IPS-NIHi11 (cell line): ENCODE results near the gene AP3D1.

ENCODE experiments used
- DNase-seq: peaks from one replicate; pipeline ENCODE4 v3.0.0; 2012; ENCODE audit warnings: mixed read lengths, low spot score

The AP3D1 gene

GRCh38 chr19:2084993-2085720, 66.2 kb downstream of the AP3D1 start:
- DNase-seq, result no peak

DNA sequence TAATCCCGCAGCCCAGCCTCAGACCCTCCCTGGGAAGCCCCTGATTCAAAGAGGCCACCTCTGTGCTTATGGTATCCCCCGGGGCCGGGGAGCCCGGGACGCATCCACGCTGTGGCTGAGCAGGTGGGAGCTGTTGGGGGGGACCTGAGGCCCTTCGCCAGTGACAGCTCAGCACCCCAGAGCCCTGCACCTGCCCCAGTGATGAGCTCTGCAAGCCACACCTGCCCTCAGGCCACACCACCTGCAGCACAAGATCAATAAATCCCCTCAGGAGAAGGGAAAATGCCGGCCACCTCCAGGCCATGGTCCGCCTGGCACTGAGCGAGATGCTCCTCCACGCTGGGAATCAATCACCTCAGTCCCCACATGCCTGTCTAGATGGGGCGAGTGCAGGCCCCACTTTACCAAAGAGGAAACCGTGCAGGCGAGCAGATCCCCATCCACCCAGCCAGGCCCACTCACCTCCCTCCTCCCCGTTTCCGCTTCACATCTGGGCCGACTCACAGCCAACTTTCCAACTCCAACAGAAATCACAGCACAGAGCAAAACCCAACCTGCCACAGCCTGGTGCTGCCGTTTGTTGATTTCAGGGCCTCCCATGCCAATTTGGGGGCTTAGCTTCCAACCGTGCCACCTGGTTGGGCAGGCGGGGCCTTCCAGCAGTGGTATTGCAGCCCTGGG, 68.1 kb downstream of the AP3D1 start:
- no peak for DNase-seq

DNA sequence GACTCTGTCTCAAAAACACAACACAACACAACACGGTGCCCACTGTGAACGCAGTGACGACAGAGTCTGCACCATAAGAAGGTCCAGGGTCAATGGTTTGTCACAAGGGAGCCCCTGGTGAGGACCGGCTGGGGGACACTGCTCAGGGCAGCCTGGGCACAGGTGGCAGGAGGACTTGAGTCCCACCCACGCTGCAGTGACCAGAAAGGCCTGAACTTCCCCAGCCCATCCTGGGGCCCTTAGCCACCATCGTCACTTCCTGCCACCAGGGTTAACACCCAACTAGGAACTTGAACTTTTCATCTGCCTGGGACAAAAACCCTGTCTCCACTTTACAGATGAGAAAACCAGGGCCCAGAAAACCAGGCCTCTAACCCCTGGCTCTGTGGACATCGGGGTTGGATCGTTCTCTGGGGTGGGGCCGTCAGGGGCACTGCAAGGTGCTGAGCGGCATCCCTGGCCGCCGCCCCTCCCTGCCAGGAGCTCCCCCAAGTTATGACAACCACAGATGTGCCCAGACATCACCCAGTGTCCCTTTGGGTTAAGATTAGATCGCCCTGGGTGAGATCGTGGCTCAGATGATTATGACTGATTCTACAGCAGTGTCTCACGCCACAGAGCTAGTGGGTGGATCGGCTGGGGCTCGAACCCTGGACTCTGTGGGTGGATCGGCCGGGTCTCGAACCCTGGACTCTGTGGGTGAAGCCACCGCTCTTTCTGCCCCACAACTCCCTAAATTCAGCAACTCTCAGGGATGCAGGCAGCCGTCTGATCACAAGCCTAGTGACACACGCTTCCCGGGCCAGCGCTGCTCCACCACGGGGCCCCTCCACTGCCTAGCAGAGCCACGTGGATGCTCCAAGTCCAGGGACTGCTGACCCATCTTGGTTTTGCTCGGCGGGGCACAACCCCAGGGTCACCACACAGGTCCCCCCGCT, 69.2 kb downstream of the AP3D1 start:
- DNase-seq, result no peak

- DNase-seq, result no peak
Observed at GRCh38 chr19:2080336-2080988, 70.9 kb downstream of the AP3D1 start.

- no peak for DNase-seq
Observed at GRCh38 chr19:2079865-2080301, 71.5 kb downstream of the AP3D1 start.

GRCh38 chr19:2079076-2079864, 72.1 kb downstream of the AP3D1 start:
- no peak for DNase-seq

DNA sequence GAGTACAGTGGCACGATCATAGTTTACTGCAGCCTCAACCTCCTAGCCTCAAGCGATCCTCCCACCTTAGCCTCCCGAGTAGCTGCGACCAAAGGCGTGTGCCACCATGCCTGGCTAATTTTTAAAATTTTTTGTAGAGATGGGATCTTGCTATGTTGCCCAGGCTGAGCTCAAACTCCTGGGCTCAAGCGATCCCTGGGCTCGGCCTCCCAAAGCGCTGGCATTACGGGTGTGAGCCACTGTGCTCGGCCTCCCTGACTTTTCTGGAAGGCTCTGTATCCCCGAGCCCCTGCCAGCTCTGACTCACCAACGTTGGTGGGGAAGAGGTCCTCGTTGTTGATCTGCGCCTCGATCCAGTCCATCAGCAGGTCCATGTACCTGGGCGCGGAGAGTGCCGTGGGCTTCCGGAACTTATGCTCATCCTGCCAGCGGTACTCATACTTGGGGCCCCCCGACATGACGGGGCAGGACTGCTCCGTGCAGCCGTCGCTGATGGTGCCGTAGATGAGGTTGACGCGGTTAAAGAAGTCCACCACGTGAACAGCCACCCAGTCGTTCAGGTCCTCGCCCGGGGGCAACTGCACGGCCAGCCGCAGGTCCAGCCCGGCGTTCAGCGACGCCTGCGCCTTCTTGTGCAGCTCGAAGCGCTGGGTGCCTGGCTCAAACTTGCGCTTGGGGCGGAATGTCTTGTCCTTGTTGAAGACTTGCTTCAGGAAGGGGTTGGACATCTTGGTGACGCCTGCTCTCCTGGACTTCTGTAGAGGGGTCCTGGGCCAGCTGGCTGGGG, 73.3 kb downstream of the AP3D1 start:
- no peak for DNase-seq

DNA sequence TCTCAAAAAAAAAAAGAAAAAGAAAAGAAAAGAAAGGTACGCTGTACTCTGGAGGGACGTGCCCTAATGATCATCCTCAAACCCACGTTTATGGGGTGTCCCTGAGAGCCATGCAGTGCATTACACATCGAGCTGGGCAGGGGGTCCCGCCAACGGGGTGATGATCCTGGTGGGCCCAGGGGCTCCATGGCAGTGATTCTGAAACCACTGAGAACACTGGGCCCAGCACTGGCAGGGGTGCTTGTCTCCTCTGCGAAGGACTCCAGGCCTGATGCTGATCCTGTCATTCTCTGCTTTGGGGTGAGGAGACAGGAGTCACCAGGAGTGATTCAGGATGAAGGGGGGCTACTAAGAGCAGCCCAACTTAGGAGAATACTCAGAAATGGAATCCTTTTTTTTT, 74.0 kb downstream of the AP3D1 start:
- DNase-seq, result no peak

- no peak for DNase-seq
Observed at GRCh38 chr19:2076526-2076944, 74.8 kb downstream of the AP3D1 start.

GRCh38 chr19:2072757-2073551, 78.4 kb downstream of the AP3D1 start:
- no peak for DNase-seq

GRCh38 chr19:2070986-2071673, 80.2 kb downstream of the AP3D1 start:
- DNase-seq, result no peak

DNA sequence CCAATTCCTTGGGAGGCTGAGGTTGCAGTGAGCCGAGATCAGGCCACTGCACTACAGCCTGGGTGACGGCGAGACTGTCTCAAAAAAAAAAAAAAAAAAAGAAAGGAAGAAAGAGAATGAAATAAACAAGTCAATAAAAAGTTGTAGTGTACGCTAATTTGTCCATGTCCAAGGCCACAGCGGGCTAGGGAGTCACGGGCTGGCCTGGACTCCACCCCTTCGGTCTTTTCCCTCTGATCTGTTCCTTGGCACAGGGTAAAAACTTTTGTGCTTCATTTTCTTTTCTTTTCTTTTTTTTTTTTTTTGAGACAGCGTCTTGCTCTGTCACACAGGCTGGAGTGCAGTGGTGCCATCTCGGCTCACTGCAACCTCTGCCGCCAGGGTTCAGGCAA, 80.9 kb downstream of the AP3D1 start:
- DNase-seq, result no peak

GRCh38 chr19:2064788-2065524, 86.4 kb downstream of the AP3D1 start:
- no peak for DNase-seq

DNA sequence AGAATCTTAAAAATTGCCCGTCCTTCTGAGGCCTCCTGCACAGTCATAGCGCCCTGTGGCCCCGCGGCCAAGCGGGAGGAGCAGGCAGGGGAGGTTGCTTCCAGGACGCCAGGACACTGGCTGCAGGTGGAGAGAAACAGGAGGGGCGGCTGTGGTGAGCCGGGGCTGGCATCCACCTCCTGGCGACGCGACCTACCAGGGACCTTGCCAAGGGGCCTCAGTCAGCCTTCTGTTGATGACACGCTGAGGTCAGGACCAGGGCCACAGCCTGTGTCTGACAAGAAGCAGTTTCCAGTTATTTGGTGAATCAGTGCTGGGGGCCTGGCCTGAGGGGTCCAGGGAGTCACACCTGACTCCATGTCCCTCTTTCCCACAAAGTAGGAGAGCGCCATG, 87.0 kb downstream of the AP3D1 start:
- no peak for DNase-seq

DNA sequence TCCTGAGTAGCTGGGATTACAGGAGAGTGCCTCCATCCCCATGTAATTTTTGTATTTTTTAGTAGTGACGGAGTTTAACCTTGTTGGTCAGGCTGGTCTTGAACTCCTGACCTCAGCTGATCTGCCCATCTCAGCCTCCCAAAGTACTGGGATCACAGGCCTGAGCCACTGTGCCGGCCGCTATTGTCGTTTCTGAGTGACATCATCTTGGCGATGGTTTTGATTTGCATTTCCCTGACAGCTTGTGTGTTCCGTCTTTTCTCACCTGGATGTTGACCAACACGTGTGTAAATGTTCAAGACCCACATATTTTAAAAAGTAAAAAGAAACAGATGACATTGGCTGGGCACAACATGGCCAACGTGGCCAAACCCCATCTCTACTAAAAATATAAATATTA, 87.5 kb downstream of the AP3D1 start:
- DNase-seq, result no peak

- no peak for DNase-seq
Observed at GRCh38 chr19:2062770-2063169, 88.6 kb downstream of the AP3D1 start.

DNA sequence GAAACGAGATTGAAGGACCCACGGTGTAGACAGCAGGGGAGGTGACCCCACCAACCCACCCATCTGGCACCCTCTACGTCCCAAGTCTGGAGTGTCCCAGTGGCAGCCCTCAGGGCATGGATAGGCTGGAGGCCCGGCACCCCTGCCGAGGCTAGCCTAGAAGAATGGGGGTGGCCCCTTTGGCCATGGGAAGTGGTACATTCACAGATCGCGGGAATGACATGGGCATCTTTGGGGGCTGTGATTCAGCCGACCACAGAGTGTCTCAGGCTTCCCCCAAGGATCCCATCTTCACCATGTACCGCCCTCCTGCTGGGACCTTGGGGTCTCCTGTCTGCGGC, 89.0 kb downstream of the AP3D1 start:
- no peak for DNase-seq
